ENCODE results near the gene FAM184A. TPM values are rescaled to one million over a fixed set of nuclear protein-coding genes. Genes with fewer than 3 reads are reported as not detected.
A peak's percentile ranks its signal among the peaks of the same experiment; 100 is the strongest.

Gene FAM184A
- total and polyA plus RNA-seq, 9 of the 15 experiments (the other 6 are each of a cell fraction or from before 2014, with no cell fraction given): 6.4 to 18.7 (median 13.1) TPM

DNA sequence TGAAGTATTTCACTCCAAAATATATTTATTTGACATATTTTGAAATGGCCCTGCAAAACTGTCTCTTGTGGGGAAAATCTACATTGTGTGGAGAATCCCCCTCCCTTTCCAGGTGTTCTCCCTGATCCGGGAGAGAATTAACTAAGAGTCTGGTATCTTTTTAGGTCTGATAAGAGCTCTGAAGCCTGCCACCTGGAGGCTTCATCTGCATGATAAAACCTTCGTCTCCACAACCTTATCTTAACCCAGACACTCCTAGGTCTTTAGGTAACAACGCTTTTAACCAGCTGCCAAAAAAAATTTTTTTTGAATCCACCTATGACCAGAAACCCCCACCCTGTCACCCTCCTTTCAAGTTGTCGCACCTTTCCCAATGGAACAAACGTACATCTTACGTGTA, 43.0 kb downstream of the FAM184A start (continued):
- TF ChIP-seq, protein P1, sequence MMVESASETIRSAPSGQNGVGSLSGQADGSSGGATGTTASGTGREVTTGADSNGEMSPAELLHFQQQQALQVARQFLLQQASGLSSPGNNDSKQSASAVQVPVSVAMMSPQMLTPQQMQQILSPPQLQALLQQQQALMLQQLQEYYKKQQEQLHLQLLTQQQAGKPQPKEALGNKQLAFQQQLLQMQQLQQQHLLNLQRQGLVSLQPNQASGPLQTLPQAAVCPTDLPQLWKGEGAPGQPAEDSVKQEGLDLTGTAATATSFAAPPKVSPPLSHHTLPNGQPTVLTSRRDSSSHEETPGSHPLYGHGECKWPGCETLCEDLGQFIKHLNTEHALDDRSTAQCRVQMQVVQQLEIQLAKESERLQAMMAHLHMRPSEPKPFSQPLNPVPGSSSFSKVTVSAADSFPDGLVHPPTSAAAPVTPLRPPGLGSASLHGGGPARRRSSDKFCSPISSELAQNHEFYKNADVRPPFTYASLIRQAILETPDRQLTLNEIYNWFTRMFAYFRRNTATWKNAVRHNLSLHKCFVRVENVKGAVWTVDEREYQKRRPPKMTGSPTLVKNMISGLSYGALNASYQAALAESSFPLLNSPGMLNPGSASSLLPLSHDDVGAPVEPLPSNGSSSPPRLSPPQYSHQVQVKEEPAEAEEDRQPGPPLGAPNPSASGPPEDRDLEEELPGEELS (CRISPR knock-in tag; IDR thresholded peaks at IDR 0.05; ENCODE audit: borderline replicate concordance): no peak
- no peak for TF ChIP-seq ZBTB12 (CRISPR knock-in tag; IDR thresholded peaks at IDR 0.05)
- no peak for TF ChIP-seq TAF1 (IDR thresholded peaks at IDR 0.05; ENCODE audit: control insufficient read depth, extremely low read depth, insufficient read depth, low read length, severe bottlenecking)
- TF ChIP-seq E2F6 (IDR thresholded peaks at IDR 0.05; ENCODE audit: borderline replicate concordance in 1 of 2, extremely low read depth in 1 of 2, insufficient read depth in 1 of 2, insufficient read length in 1 of 2, low read depth in 1 of 2, low read length in 1 of 2, poor library complexity in 1 of 2, severe bottlenecking in 1 of 2): no peak
- TF ChIP-seq PCBP2 (IDR thresholded peaks at IDR 0.05; ENCODE audit: low read depth, low read length, poor library complexity, severe bottlenecking): no peak
- no peak for TF ChIP-seq ZBTB26 (CRISPR knock-in tag; IDR thresholded peaks at IDR 0.05)
- TF ChIP-seq, protein P2, sequence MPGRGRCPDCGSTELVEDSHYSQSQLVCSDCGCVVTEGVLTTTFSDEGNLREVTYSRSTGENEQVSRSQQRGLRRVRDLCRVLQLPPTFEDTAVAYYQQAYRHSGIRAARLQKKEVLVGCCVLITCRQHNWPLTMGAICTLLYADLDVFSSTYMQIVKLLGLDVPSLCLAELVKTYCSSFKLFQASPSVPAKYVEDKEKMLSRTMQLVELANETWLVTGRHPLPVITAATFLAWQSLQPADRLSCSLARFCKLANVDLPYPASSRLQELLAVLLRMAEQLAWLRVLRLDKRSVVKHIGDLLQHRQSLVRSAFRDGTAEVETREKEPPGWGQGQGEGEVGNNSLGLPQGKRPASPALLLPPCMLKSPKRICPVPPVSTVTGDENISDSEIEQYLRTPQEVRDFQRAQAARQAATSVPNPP (IDR thresholded peaks at IDR 0.05; ENCODE audit: borderline replicate concordance, insufficient read depth, insufficient read length): no peak
- no peak for TF ChIP-seq PTBP1 (IDR thresholded peaks at IDR 0.05; ENCODE audit: low read depth, low read length)
- peak; percentile 67 for TF ChIP-seq FOXM1 (IDR thresholded peaks at IDR 0.05; ENCODE audit: low read depth)
- no peak for TF ChIP-seq FOXM1 (CRISPR knock-in tag; IDR thresholded peaks at IDR 0.05; ENCODE audit: low read depth)
- TF ChIP-seq ZNF518B (CRISPR knock-in tag; IDR thresholded peaks at IDR 0.05): no peak
- no peak for TF ChIP-seq NFRKB (IDR thresholded peaks at IDR 0.05; ENCODE audit: low read depth)
- TF ChIP-seq THRAP3 (IDR thresholded peaks at IDR 0.05; ENCODE audit: borderline replicate concordance): no peak
- no peak for TF ChIP-seq ZNF23 (CRISPR knock-in tag; IDR thresholded peaks at IDR 0.05)
- peak; percentile 90 for TF ChIP-seq ARID1B (IDR thresholded peaks at IDR 0.05)
- TF ChIP-seq, protein P3, sequence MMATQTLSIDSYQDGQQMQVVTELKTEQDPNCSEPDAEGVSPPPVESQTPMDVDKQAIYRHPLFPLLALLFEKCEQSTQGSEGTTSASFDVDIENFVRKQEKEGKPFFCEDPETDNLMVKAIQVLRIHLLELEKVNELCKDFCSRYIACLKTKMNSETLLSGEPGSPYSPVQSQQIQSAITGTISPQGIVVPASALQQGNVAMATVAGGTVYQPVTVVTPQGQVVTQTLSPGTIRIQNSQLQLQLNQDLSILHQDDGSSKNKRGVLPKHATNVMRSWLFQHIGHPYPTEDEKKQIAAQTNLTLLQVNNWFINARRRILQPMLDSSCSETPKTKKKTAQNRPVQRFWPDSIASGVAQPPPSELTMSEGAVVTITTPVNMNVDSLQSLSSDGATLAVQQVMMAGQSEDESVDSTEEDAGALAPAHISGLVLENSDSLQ (IDR thresholded peaks at IDR 0.05): no peak

Data from K562 (cell line).